ENCODE measurements around the gene RFC4.
A peak's percentile ranks its signal among the peaks of the same experiment; 100 is the strongest.

Gene RFC4

DNA sequence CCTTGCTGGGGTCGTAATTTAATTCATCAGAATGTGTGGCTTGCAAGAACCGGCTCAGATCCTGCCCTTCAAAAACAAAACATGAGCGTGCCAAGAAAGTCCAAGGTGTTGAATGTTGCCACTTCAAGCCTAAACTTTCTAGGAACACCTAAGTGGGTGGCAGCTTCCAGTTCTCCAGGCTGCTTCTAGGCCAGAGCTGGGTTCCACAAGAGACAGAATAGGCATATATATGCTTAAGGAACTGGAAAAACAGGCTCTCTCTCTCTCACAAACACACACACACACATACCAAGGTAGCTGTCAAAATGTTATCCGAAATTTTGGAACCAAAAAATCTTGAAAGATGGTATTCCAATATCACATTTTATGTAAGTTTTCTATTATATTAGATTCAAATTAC lies 35.3 kb upstream of the RFC4 start:
- Histone ChIP-seq H3K4me1 (ENCODE audit: insufficient read depth, low read length) (no peaks in the 10 kb centered on the region), H3K27me3 (ENCODE audit: insufficient read depth, low read length) (no peaks in the 10 kb centered on the region; the same call in 1 of the 2 replicates), H3K27ac (ENCODE audit: low read length) (no peak overlapping the region), H3K9ac (ENCODE audit: low read depth, low read length) (no peak overlapping the region), H3K4me3 (ENCODE audit: low read length) (no peak overlapping the region), H3K9me3 (ENCODE audit: insufficient read depth, low read depth, low read length) (no peaks in the 10 kb centered on the region), H3K36me3 (ENCODE audit: insufficient read depth, low read depth, low read length) (no peaks in the 10 kb centered on the region)

DNA sequence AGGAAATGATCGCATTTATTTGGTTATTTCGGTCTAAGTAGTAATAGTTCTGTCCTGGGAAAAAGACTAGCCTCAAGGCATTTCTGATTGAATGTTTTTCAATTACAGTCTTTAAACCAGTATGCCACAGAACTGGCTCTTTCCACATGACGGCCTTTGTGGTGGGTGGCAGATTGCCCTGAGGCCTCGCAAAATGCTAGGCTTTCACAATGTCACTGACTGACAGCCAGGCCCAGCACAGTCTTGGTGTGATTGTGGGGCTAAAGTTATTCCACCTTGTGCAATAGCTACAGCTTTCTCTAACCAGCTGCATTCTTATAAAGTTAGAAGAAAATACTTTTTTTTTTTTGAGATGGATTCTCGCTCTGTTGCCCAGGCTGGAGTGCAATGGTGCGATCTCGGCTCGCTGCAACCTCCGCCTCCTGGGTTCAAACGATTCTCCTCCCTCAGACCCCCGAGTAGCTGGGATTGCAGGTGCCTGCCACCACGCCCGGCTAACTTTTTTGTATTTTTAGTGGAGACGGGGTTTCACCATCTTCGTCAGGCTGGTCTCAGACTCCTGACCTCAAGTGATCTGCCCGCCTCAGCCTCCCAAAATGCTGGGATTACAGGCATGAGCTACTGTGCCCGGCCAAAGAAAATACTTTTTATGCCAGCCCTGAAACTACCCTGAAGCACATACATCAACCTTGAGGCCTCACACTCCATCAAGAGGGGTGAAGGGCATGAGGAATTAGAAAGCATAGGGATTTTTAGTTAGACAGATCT lies 33.8 kb upstream of the RFC4 start:
- no peaks in the 10 kb centered on the region for H3K4me1 ChIP-seq (ENCODE audit: insufficient read depth, low read length)
- H3K27me3 ChIP-seq (ENCODE audit: insufficient read depth, low read length): no peaks in the 10 kb centered on the region
- no peak overlapping the region for H3K27ac ChIP-seq (ENCODE audit: low read length)
- H3K4me3 ChIP-seq (ENCODE audit: low read length): no peak overlapping the region
- H3K9ac ChIP-seq (ENCODE audit: low read depth, low read length): no peak overlapping the region
- no peaks in the 10 kb centered on the region for H3K36me3 ChIP-seq (ENCODE audit: insufficient read depth, low read depth, low read length)
- no peaks in the 10 kb centered on the region for H3K9me3 ChIP-seq (ENCODE audit: insufficient read depth, low read depth, low read length)

DNA sequence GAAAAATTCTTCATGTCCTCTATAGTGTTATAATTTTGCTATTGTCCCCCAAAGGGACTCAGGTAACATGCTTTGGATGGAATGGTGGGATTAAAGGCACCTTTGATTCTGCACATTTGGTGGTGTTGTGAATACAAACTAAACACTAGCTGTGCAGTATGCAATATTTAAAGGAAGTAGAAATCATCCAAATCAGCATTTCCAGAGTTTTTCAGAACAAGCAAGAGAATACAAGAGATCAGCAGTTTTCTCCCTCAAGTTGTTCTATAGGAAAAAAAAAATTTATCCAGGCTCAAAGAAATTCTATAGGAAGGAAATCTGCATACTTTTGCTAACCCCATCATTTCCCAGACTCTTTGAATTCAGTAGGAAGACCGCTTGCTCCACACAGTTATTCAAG lies 26.0 kb upstream of the RFC4 start:
- H3K4me1 ChIP-seq (ENCODE audit: insufficient read depth, low read length): 0 out of 2 replicates have a peak, but pooled peaks cover 2% of the 10 kb centered on the region
- H3K27ac ChIP-seq (ENCODE audit: low read length): no peak overlapping the region
- H3K27me3 ChIP-seq (ENCODE audit: insufficient read depth, low read length): peaks cover 55% of the 10 kb centered on the region
- H3K9ac ChIP-seq (ENCODE audit: low read depth, low read length): no peak overlapping the region
- H3K9me3 ChIP-seq (ENCODE audit: insufficient read depth, low read depth, low read length): no peaks in the 10 kb centered on the region
- no peaks in the 10 kb centered on the region for H3K36me3 ChIP-seq (ENCODE audit: insufficient read depth, low read depth, low read length)
- no peak overlapping the region for H3K4me3 ChIP-seq (ENCODE audit: low read length)

DNA sequence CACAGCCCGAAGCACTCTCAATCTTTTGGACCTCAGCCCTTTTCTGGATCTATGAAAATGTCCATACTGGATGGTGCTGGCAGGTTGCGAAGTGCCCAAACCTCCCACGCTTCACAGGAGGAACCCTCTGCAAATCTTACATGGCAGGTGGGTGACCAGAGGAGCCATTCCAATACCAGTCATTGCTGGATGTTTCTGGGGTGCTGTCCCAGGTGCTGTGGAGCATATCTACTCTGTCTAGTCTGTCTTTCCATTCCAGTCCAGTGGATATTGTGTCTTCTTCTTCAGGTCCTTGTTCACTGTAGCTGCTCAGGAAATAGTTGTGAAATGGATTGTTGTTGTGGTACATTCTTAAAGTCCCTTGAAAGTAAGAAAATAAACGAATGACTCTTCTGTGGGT lies 25.5 kb upstream of the RFC4 start:
- H3K4me3 ChIP-seq (ENCODE audit: low read length): no peak overlapping the region
- no peaks in the 10 kb centered on the region for H3K36me3 ChIP-seq (ENCODE audit: insufficient read depth, low read depth, low read length)
- H3K9me3 ChIP-seq (ENCODE audit: insufficient read depth, low read depth, low read length): no peaks in the 10 kb centered on the region
- 0 out of 2 replicates have a peak, but pooled peaks cover 2% of the 10 kb centered on the region for H3K4me1 ChIP-seq (ENCODE audit: insufficient read depth, low read length)
- H3K9ac ChIP-seq (ENCODE audit: low read depth, low read length): no peak overlapping the region
- H3K27ac ChIP-seq (ENCODE audit: low read length): no peak overlapping the region
- H3K27me3 ChIP-seq (ENCODE audit: insufficient read depth, low read length): peaks cover 59% of the 10 kb centered on the region

DNA sequence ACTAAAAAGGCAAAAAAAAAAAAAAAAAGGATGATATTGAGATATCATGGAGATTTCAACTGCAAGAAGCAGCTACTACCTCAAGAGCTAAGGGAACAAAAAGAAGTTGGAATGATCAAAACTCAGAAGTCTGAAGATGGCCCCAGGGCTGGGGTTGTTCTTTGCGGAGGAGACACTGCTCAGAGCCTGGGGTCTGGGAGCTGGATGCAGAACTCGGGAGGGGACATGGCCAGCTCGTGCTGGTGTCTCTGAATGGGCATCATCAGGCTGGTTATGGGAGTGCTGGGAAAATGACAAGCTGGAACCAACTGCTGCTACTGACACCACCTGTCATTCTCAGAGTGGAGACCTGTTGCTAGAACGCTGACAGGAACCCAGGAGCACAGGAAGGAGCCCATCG lies 22.1 kb upstream of the RFC4 start:
- no peak overlapping the region for H3K4me3 ChIP-seq (ENCODE audit: low read length)
- H3K27ac ChIP-seq (ENCODE audit: low read length): no peak overlapping the region
- no peak overlapping the region for H3K9ac ChIP-seq (ENCODE audit: low read depth, low read length)
- no peaks in the 10 kb centered on the region for H3K9me3 ChIP-seq (ENCODE audit: insufficient read depth, low read depth, low read length)
- peaks cover 89% of the 10 kb centered on the region for H3K27me3 ChIP-seq (ENCODE audit: insufficient read depth, low read length)
- H3K4me1 ChIP-seq (ENCODE audit: insufficient read depth, low read length): peaks cover 21% of the 10 kb centered on the region
- H3K36me3 ChIP-seq (ENCODE audit: insufficient read depth, low read depth, low read length): no peaks in the 10 kb centered on the region

DNA sequence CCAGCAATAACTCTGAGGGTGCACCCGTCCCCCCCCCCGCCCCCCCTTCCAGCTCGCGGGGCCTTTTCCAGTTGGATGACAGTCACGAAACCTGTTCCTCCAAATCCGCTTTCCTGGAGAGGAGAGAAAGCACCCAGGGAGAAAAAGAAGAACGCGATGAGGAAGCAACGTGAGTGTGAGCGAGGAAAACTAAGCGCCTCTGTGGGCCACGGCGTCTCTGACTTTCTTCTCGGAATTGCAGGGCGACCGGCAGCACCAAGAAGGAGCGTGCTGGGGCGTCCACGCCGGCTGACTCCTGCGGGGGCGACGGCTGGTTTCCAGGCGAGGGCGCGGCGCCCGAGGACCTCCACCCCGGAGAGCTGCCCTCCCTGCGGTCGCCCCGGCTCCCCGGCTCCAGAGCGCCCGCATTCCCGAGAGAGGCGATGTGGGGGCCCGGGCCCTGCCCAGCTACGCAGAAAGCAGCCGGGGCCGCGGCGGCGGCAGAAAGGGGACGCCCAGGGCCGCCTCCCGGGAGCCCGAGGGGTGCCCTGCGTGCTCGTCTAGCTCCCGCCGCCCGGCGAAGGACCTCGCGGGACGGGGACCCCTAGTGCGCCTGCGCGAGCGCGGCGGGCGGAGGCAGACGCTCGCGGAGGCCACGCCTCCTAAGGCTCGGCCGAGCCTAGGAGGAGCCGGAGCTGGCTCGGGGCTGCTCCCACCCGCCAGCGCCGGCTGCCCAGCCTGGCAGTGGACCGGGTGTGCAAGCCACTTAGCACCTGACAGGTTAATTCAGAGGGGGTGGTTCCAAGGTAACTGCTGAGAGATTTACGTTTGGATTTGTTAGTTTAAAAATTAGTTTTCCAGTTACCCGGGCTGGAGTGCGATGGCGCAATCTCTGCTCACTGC lies 20.9 kb upstream of the RFC4 start:
- peak overlapping the region; percentile 79 for H3K4me3 ChIP-seq (ENCODE audit: low read length)
- peak overlapping the region; percentile 61; the same call in 1 of the 2 replicates for H3K9ac ChIP-seq (ENCODE audit: low read depth, low read length)
- no peak overlapping the region for H3K27ac ChIP-seq (ENCODE audit: low read length)
- H3K36me3 ChIP-seq (ENCODE audit: insufficient read depth, low read depth, low read length): no peaks in the 10 kb centered on the region
- H3K4me1 ChIP-seq (ENCODE audit: insufficient read depth, low read length): peaks cover 21% of the 10 kb centered on the region
- no peaks in the 10 kb centered on the region for H3K9me3 ChIP-seq (ENCODE audit: insufficient read depth, low read depth, low read length)
- peaks cover 80% of the 10 kb centered on the region for H3K27me3 ChIP-seq (ENCODE audit: insufficient read depth, low read length)

DNA sequence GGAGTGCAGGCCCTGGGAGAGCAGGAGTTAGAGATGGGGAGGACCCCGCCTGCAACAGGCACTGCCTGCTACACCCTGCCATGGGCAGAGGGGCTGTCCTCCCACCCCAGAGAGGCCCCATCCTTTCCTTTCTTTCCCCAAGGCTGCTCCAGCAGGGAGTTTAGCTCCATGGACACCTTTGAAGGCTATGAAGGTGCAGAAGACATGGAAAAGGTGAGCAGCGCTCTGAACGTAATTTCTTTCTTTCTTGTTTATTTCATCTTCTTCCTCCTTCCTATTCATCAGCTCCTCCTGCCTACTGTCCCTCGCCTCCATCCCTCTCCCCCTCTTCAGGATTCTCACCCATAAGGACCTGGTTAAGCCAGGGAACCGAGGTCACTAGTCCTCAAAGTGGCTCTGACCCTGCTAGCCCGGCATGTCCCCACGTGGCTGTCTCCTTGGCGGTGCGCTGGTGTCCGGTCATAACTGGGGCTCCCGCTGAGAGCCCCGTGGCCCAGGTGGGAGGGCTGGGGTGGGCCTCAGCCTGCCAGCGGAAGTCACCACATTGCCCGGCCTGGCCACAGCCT lies 20.2 kb upstream of the RFC4 start:
- Histone ChIP-seq H3K9me3 (ENCODE audit: insufficient read depth, low read depth, low read length) (no peaks in the 10 kb centered on the region), H3K36me3 (ENCODE audit: insufficient read depth, low read depth, low read length) (no peaks in the 10 kb centered on the region), H3K27me3 (ENCODE audit: insufficient read depth, low read length) (peaks cover 74% of the 10 kb centered on the region), H3K4me1 (ENCODE audit: insufficient read depth, low read length) (peaks cover 21% of the 10 kb centered on the region), H3K9ac (ENCODE audit: low read depth, low read length) (no peak overlapping the region), H3K27ac (ENCODE audit: low read length) (no peak overlapping the region), H3K4me3 (ENCODE audit: low read length) (peak overlapping the region; percentile 79)

DNA sequence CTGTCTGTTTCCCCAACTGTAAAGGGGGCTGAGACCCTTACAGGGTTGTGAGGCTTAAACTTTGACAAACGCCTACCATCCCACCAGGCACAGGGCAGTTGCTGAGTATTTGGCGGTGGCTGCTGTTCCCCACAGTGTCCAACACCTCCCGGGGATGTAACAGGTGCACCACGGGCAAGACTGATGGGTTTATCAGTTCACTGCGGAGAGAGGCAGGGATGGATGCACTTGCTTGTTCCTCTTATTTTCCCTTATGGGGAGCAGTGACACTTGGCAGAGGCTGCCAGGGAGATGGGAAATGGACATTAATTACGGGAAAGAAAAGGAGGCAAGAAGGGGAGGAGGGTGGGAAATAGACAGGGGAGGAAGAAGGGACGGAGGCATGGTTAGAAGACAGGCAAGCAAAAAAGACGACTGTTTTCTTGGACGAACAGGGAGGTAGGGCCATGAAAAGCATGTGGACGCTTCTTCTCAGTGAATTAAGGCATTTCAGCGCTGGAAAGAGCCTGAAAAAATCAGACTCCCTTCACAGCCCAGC lies 19.7 kb upstream of the RFC4 start:
- peaks cover 21% of the 10 kb centered on the region for H3K4me1 ChIP-seq (ENCODE audit: insufficient read depth, low read length)
- H3K4me3 ChIP-seq (ENCODE audit: low read length): peak overlapping the region; percentile 79
- H3K36me3 ChIP-seq (ENCODE audit: insufficient read depth, low read depth, low read length): no peaks in the 10 kb centered on the region
- no peak overlapping the region; the same call in 1 of the 2 replicates for H3K9ac ChIP-seq (ENCODE audit: low read depth, low read length)
- H3K27me3 ChIP-seq (ENCODE audit: insufficient read depth, low read length): peaks cover 69% of the 10 kb centered on the region
- H3K27ac ChIP-seq (ENCODE audit: low read length): no peak overlapping the region
- no peaks in the 10 kb centered on the region for H3K9me3 ChIP-seq (ENCODE audit: insufficient read depth, low read depth, low read length)

DNA sequence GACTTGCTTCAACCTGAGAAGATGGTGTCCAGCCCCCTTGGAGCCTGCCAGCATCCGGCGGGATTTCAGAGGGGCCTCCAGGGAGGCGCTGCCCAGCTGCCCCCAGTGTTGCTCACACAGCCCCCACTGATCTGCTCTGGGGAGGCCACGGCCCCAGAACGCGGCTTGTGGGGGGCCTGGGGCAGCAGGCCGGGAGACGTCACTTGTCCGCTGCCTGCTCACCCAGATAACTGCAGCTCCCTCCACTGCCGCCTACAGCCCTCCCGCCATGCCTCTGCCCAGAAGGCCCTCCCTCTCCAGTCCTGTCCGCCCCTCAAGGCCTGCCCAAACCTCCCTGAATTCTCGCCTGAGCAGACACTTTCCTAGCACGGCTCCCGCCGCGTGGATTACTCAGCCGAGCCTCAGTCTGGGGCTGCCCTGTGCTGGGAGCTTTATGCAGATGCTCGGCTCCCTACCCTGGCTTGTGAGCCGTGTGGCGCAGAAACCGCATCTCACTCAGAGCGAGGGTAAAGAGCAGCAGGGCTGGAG lies 19.1 kb upstream of the RFC4 start:
- Histone ChIP-seq H3K9me3 (ENCODE audit: insufficient read depth, low read depth, low read length) (no peaks in the 10 kb centered on the region), H3K36me3 (ENCODE audit: insufficient read depth, low read depth, low read length) (no peaks in the 10 kb centered on the region), H3K4me3 (ENCODE audit: low read length) (peak overlapping the region; percentile 79), H3K27me3 (ENCODE audit: insufficient read depth, low read length) (peaks cover 64% of the 10 kb centered on the region), H3K27ac (ENCODE audit: low read length) (no peak overlapping the region), H3K4me1 (ENCODE audit: insufficient read depth, low read length) (peaks cover 21% of the 10 kb centered on the region), H3K9ac (ENCODE audit: low read depth, low read length) (peak overlapping the region; percentile 27; the same call in 1 of the 2 replicates)

DNA sequence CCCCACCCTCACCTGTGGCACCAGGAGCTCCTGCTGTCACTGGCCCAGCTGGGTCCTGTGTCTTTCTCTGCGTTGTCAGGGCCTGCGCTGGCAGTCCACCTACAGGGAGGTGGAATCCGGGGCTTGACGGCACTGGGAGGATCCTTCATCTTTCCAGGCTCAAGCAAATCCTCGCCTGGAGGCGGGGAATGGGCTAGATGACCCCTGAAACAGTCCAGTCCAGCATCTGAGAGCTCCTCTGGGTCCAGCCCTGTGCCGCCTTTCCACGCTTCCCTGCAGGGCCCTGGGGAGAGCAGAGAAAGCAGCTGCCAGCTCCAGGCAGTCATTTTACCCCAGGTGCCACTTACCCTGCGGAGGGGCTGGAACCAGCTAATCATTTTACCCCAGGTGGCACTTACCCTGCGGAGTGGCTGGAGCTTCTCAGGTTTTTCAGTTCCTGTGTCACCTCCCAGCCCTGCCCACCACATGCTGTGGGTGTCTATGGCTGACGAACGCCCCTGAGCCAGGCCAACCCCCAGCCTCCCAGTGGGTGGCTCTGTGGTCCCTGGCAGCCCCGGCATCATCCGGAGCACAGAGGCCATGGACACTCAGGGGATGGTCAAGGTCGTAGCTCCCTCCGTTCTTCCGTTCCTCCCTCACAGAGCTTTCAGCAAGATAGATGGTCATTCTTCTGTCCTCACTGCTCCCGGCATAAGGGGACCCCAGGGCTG lies 18.3 kb upstream of the RFC4 start:
- Histone ChIP-seq H3K36me3 (ENCODE audit: insufficient read depth, low read depth, low read length) (no peaks in the 10 kb centered on the region), H3K9ac (ENCODE audit: low read depth, low read length) (peak overlapping the region; percentile 27; the same call in 1 of the 2 replicates), H3K4me1 (ENCODE audit: insufficient read depth, low read length) (peaks cover 21% of the 10 kb centered on the region), H3K27me3 (ENCODE audit: insufficient read depth, low read length) (peaks cover 56% of the 10 kb centered on the region), H3K27ac (ENCODE audit: low read length) (no peak overlapping the region), H3K4me3 (ENCODE audit: low read length) (peak overlapping the region; percentile 79), H3K9me3 (ENCODE audit: insufficient read depth, low read depth, low read length) (no peaks in the 10 kb centered on the region)

DNA sequence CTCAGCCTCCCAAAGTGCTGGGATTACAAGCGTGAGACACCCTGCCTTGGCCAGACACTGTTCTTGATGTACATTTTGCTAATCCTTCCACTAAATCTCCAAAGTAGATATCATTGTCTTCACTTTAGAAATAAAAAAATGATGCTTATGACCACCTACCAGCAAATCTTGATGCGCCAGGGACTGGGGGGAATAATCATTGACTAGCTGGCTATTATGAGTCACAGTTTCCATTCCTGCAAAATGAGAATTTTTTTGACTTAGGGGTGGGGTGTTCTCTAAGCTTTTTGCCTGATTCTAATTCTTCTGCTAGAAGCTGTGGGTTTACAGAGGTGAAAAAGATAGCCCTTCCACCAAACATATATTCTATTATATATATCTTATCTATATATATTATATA lies 17.1 kb upstream of the RFC4 start:
- no peak overlapping the region for H3K27ac ChIP-seq (ENCODE audit: low read length)
- H3K27me3 ChIP-seq (ENCODE audit: insufficient read depth, low read length): peaks cover 44% of the 10 kb centered on the region
- no peak overlapping the region for H3K4me3 ChIP-seq (ENCODE audit: low read length)
- peaks cover 18% of the 10 kb centered on the region for H3K4me1 ChIP-seq (ENCODE audit: insufficient read depth, low read length)
- H3K9me3 ChIP-seq (ENCODE audit: insufficient read depth, low read depth, low read length): no peaks in the 10 kb centered on the region
- H3K9ac ChIP-seq (ENCODE audit: low read depth, low read length): no peak overlapping the region
- H3K36me3 ChIP-seq (ENCODE audit: insufficient read depth, low read depth, low read length): no peaks in the 10 kb centered on the region
